SH-SY5Y (cell line): ENCODE measurements around the gene TCF12.

Experiments
- GATA2 ChIP-seq: IDR thresholded peaks from 2 replicates; pipeline ENCODE4 v1.6.1; 2011; ENCODE audit warnings: mild to moderate bottlenecking, low read depth, low read length
- GATA3 ChIP-seq: IDR thresholded peaks from 2 replicates; pipeline ENCODE4 v1.6.1; 2011; ENCODE audit warnings: low read depth, mild to moderate bottlenecking, low read length, moderate library complexity

DNA sequence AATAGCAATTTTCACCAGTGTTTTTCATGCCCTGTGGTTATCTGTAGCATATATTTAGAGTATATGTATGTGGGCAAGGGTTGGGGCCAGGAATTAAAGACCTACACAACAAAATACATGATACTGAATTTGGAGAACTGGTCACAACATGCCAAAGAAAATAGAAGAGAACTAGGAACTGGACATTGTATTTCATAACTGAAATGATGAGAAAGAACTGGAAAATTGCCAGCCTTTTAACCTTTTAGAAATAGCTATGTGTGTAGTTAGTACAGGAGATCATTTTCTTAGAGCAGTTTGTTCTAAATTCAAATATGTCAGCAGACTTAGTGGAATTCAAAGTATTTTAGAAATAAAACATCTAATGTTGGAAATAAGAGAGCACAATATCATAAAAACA, 230.8 kb downstream of the TCF12 start:
- no peak for TF ChIP-seq GATA3
- no peak for TF ChIP-seq GATA2
